Choroid plexus epithelial cell (primary cell): ENCODE data around the gene PUS10.

ENCODE experiments used
- DNase-seq: peaks from one replicate; pipeline ENCODE4 v3.0.0-alpha.2; 2010; ENCODE audit warnings: low read depth
- H3K4me3 ChIP-seq: 2 replicates; pipeline ENCODE4 v1.5.1; 2011; ENCODE audit warnings: low read depth, mild to moderate bottlenecking, control low read depth, low read length, moderate library complexity
- TF ChIP-seq, protein P1 (sequence below): conservative IDR thresholded peaks from 2 replicates; pipeline ENCODE4 v1.5.1; 2011; ENCODE audit warnings: low read depth, mild to moderate bottlenecking, control low read depth, inconsistent platforms, low read length, moderate library complexity

PUS10 gene

DNA sequence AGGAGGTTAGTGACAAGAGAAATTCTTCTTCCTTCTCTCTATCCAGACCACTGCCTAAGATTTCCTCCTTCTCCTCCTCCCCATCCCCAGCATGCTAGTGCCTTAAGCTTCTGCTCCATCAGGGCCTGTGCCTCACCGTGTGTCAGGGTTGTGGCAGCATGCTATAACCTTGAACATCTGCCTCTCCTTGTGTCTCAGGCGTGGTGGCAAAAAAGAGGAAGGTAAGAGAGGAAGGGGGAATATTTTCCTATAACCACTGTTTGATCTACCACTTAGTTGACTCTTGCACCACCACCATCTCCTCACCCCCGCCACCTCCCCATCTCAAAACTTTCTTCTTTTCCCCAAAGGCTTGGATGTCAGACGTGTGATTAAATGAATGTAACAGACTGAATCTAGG lies 38.8 kb downstream of the PUS10 start:
- TF ChIP-seq, protein P1, sequence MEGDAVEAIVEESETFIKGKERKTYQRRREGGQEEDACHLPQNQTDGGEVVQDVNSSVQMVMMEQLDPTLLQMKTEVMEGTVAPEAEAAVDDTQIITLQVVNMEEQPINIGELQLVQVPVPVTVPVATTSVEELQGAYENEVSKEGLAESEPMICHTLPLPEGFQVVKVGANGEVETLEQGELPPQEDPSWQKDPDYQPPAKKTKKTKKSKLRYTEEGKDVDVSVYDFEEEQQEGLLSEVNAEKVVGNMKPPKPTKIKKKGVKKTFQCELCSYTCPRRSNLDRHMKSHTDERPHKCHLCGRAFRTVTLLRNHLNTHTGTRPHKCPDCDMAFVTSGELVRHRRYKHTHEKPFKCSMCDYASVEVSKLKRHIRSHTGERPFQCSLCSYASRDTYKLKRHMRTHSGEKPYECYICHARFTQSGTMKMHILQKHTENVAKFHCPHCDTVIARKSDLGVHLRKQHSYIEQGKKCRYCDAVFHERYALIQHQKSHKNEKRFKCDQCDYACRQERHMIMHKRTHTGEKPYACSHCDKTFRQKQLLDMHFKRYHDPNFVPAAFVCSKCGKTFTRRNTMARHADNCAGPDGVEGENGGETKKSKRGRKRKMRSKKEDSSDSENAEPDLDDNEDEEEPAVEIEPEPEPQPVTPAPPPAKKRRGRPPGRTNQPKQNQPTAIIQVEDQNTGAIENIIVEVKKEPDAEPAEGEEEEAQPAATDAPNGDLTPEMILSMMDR, result no peak
- DNase-seq, result no peak
- no peak overlapping the region for H3K4me3 ChIP-seq

GRCh38 chr2:60977562-60977895 lies 40.5 kb downstream of the PUS10 start:
- TF ChIP-seq, protein P1, result no peak
- no peak for DNase-seq
- no peak overlapping the region for H3K4me3 ChIP-seq

GRCh38 chr2:60976875-60977561 lies 41.0 kb downstream of the PUS10 start:
- DNase-seq, result no peak

DNA sequence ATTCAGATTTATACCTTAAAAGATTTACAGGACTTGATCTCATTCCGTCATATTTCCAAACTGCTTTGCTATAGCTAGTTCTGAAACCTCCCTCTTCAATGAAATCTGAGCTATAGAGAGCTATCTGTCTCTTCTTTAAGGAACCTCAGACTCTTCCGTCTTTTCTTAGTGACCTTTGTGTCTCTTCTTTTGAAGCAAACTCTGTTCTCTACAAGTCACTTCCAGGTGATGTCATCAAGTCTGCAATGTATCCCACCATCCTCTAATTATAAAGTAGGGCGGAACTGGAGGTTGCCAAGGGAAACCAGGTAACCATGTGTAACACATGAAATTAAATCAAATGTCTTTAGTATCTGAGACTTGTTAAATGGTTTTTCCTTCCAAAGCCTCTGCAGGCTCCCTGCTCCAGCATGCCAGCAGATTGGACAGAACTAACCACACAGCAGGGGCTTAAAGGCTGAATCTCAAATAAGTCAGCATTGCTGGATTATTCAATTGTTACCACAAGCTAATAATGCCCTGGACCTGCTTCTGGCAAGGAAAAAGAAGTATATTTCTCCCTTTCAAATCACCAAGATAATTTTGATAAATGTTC lies 41.7 kb downstream of the PUS10 start:
- peak; percentile 16 for DNase-seq
- TF ChIP-seq, protein P1, result no peak
- no peak overlapping the region for H3K4me3 ChIP-seq

More at GRCh38 chr2:60976875-60977561, 41.0 kb downstream of the PUS10 start:
- H3K4me3 ChIP-seq, result no peak overlapping the region
- TF ChIP-seq, protein P1, result no peak

- DNase-seq, result no peak
- no peak overlapping the region for H3K4me3 ChIP-seq
- TF ChIP-seq, protein P1, result no peak
Observed at GRCh38 chr2:60974652-60975051, 43.4 kb downstream of the PUS10 start.

GRCh38 chr2:60973705-60974104 lies 44.4 kb downstream of the PUS10 start:
- TF ChIP-seq, protein P1, result no peak
- DNase-seq, result no peak
- no peak overlapping the region for H3K4me3 ChIP-seq
